Stomach smooth muscle (tissue), 2 donors: Measurements from ENCODE around the gene FKBP5.

Source experiments
- H3K27ac ChIP-seq: one replicate; pipeline ENCODE4 v1.7.0; 2013; ENCODE audit warnings: mild to moderate bottlenecking, low read length, inconsistent platforms
- H3K27me3 ChIP-seq, 2 donors: one replicate each; pipeline ENCODE4 v1.7.0; 2013; ENCODE audit warnings: low read length in 2 of 2; ENCODE audit not compliant: insufficient read depth in 2 of 2, control insufficient read depth in 1 of 2
- H3K36me3 ChIP-seq, 2 donors: one replicate each; pipeline ENCODE4 v1.7.0; 2013; ENCODE audit warnings: low read length in 2 of 2; ENCODE audit not compliant: control insufficient read depth in 2 of 2, insufficient read depth in 2 of 2
- H3K4me1 ChIP-seq: one replicate; pipeline ENCODE4 v1.7.0; 2013; ENCODE audit warnings: low read length; ENCODE audit not compliant: control insufficient read depth, insufficient read depth
- H3K4me3 ChIP-seq, 2 donors: one replicate each; pipeline ENCODE4 v1.7.0; 2013; ENCODE audit warnings: low read length in 2 of 2
- H3K9ac ChIP-seq, 2 donors: one replicate each; pipeline ENCODE4 v1.7.0; 2013; ENCODE audit warnings: low read length in 2 of 2, mild to moderate bottlenecking in 1 of 2
- H3K9me3 ChIP-seq, 2 donors: one replicate each; pipeline ENCODE4 v1.7.0; 2013; ENCODE audit warnings: low read length in 2 of 2; ENCODE audit not compliant: control insufficient read depth in 2 of 2
- donor health status: healthy.
- donor health status: Pancreatic carcinoma.

The FKBP5 gene

GRCh38 chr6:35663447-35664235, 25.1 kb downstream of the FKBP5 start:
- no peak overlapping the region for H3K27ac ChIP-seq
- no peak overlapping the region for H3K9ac ChIP-seq
- peaks cover 8% of the 10 kb centered on the region for H3K4me1 ChIP-seq
- no peaks in the 10 kb centered on the region for H3K36me3 ChIP-seq
- no peaks in the 10 kb centered on the region for H3K27me3 ChIP-seq
- no peak overlapping the region for H3K4me3 ChIP-seq
- H3K9me3 ChIP-seq: no peaks in the 10 kb centered on the region

GRCh38 chr6:35662999-35663398, 25.7 kb downstream of the FKBP5 start:
- Histone ChIP-seq H3K27ac (no peak overlapping the region), H3K9me3 (no peaks in the 10 kb centered on the region), H3K36me3 (no peaks in the 10 kb centered on the region), H3K4me1 (peaks cover 8% of the 10 kb centered on the region), H3K9ac (no peak overlapping the region), H3K27me3 (no peaks in the 10 kb centered on the region), H3K4me3 (peak overlapping the region in 1 of 2 donors; percentile 40)

- H3K27ac ChIP-seq: no peak overlapping the region
- H3K27me3 ChIP-seq: no peaks in the 10 kb centered on the region
- no peaks in the 10 kb centered on the region for H3K36me3 ChIP-seq
- no peak overlapping the region for H3K4me3 ChIP-seq
- H3K4me1 ChIP-seq: no peaks in the 10 kb centered on the region
- no peak overlapping the region for H3K9ac ChIP-seq
- no peaks in the 10 kb centered on the region for H3K9me3 ChIP-seq
Measured at GRCh38 chr6:35654883-35655282, 33.8 kb downstream of the FKBP5 start.

- Histone ChIP-seq H3K27me3 (no peaks in the 10 kb centered on the region), H3K36me3 (no peaks in the 10 kb centered on the region), H3K9ac (no peak overlapping the region), H3K27ac (no peak overlapping the region), H3K9me3 (no peaks in the 10 kb centered on the region), H3K4me3 (no peak overlapping the region), H3K4me1 (no peaks in the 10 kb centered on the region)
Measured at GRCh38 chr6:35651244-35651643, 37.5 kb downstream of the FKBP5 start.

- no peaks in the 10 kb centered on the region for H3K36me3 ChIP-seq
- no peaks in the 10 kb centered on the region for H3K4me1 ChIP-seq
- H3K9me3 ChIP-seq: no peaks in the 10 kb centered on the region
- no peak overlapping the region for H3K27ac ChIP-seq
- H3K27me3 ChIP-seq: no peaks in the 10 kb centered on the region
- H3K4me3 ChIP-seq: no peak overlapping the region
- H3K9ac ChIP-seq: no peak overlapping the region
Measured at GRCh38 chr6:35650015-35650414, 38.7 kb downstream of the FKBP5 start.

- Histone ChIP-seq H3K4me1 (peaks cover 3% of the 10 kb centered on the region), H3K27me3 (no peaks in the 10 kb centered on the region), H3K4me3 (no peak overlapping the region), H3K36me3 (no peaks in the 10 kb centered on the region), H3K9me3 (no peaks in the 10 kb centered on the region), H3K9ac (no peak overlapping the region), H3K27ac (no peak overlapping the region)
Measured at GRCh38 chr6:35648203-35648602, 40.5 kb downstream of the FKBP5 start.

GRCh38 chr6:35647400-35647799, 41.3 kb downstream of the FKBP5 start:
- Histone ChIP-seq H3K9me3 (no peaks in the 10 kb centered on the region), H3K4me3 (no peak overlapping the region), H3K27ac (no peak overlapping the region), H3K36me3 (no peaks in the 10 kb centered on the region), H3K9ac (no peak overlapping the region), H3K27me3 (no peaks in the 10 kb centered on the region), H3K4me1 (peaks cover 3% of the 10 kb centered on the region)

- Histone ChIP-seq H3K36me3 (peaks cover 11 to 16% of the 10 kb centered on the region in 2 donors), H3K9me3 (no peaks in the 10 kb centered on the region), H3K4me1 (peaks cover 3% of the 10 kb centered on the region), H3K27me3 (no peaks in the 10 kb centered on the region), H3K9ac (no peak overlapping the region), H3K4me3 (no peak overlapping the region), H3K27ac (no peak overlapping the region)
Measured at GRCh38 chr6:35643162-35643535, 45.6 kb downstream of the FKBP5 start.

- H3K4me3 ChIP-seq: no peak overlapping the region
- no peaks in the 10 kb centered on the region for H3K9me3 ChIP-seq
- no peak overlapping the region for H3K9ac ChIP-seq
- H3K27ac ChIP-seq: no peak overlapping the region
- peaks cover 11 to 16% of the 10 kb centered on the region in 2 donors for H3K36me3 ChIP-seq
- no peaks in the 10 kb centered on the region for H3K27me3 ChIP-seq
- peaks cover 3% of the 10 kb centered on the region for H3K4me1 ChIP-seq
Measured at GRCh38 chr6:35642471-35643161, 46.1 kb downstream of the FKBP5 start.

GRCh38 chr6:35640017-35640664, 48.6 kb downstream of the FKBP5 start:
- no peak overlapping the region for H3K4me3 ChIP-seq
- H3K9ac ChIP-seq: no peak overlapping the region
- no peaks in the 10 kb centered on the region for H3K27me3 ChIP-seq
- H3K36me3 ChIP-seq: peaks cover 15 to 23% of the 10 kb centered on the region in 2 donors
- no peaks in the 10 kb centered on the region for H3K9me3 ChIP-seq
- H3K27ac ChIP-seq: no peak overlapping the region
- peaks cover 3% of the 10 kb centered on the region for H3K4me1 ChIP-seq
